H1 (cell line): ENCODE data around the gene LCN12. TPM values are rescaled to one million over a fixed set of nuclear protein-coding genes. Genes with fewer than 3 reads are reported as not detected.

Source experiments
- BRCA1 ChIP-seq: IDR thresholded peaks from 2 replicates; pipeline ENCODE4 v1.6.1; 2012; ENCODE audit warnings: low read depth, low read length, improper control_type of control experiment
- EP300 ChIP-seq, 2 experiments: IDR thresholded peaks; 1 replicate in 1 of 2; 2 replicates in 1 of 2; pipeline ENCODE4 v1.6.1; 2011 to 2012; ENCODE audit warnings: low read depth in 2 of 2, low read length in 2 of 2, mild to moderate bottlenecking in 2 of 2, borderline replicate concordance in 1 of 2, inconsistent platforms in 1 of 2, moderate library complexity in 1 of 2
- HDAC6 ChIP-seq: IDR thresholded peaks from one replicate; pipeline ENCODE4 v1.7.1; 2012; ENCODE audit warnings: low read depth, mild to moderate bottlenecking, inconsistent platforms, low read length, moderate library complexity
- MAFK ChIP-seq: IDR thresholded peaks from 2 replicates; pipeline ENCODE4 v1.6.1; 2012; ENCODE audit warnings: low read depth, mild to moderate bottlenecking, improper control_type of control experiment, low read length
- RNF2 ChIP-seq: fragments of 200-900, 300-1000 bp; sonication (generic); IDR thresholded peaks from 2 replicates; pipeline ENCODE4 v1.7.1; 2016; ENCODE audit warnings: borderline replicate concordance, low read depth, mild to moderate bottlenecking, antibody characterized with exemption, low read length; ENCODE audit not compliant: poor library complexity, severe bottlenecking; ENCODE audit errors: missing control alignments
- RXRA ChIP-seq: IDR thresholded peaks from 2 replicates; pipeline ENCODE4 v1.6.1; 2011; ENCODE audit warnings: low read depth, mild to moderate bottlenecking, low read length, moderate library complexity; ENCODE audit not compliant: insufficient read depth
- SAP30 ChIP-seq: fragments of 300-600 bp; sonication (generic); IDR thresholded peaks from 2 replicates; pipeline ENCODE4 v1.7.1; 2012; ENCODE audit warnings: low read length, moderate library complexity, mild to moderate bottlenecking, inconsistent platforms; ENCODE audit not compliant: insufficient read depth, insufficient replicate concordance
- SIN3A ChIP-seq, 2 experiments: IDR thresholded peaks in 1 of 2; conservative IDR thresholded peaks in 1 of 2; 2 replicates each; pipeline ENCODE4 v1.6.1; 2011 to 2012; ENCODE audit warnings: low read length in 2 of 2, improper control_type of control experiment in 1 of 2, low read depth in 1 of 2, mild to moderate bottlenecking in 1 of 2
- TAF1 ChIP-seq: IDR thresholded peaks from 2 replicates; pipeline ENCODE4 v1.6.1; 2011; ENCODE audit warnings: mild to moderate bottlenecking, low read depth, low read length
- polyA plus RNA-seq, 7 experiments: library from polyadenylated mRNA; depleted of rRNA in 3 of 7; stranded (reverse) in 5 of 7; unstranded in 2 of 7; fragments of >200 nt in 5 of 7; fragments of 200-250 nt in 2 of 7; gene quantifications; 1 replicate in 5 of 7; 2 replicates in 1 of 7; 4 replicates in 1 of 7; pipeline versions ENCODE4 v1.2.1 to v1.2.3, GENCODE V29; 2011 to 2013; ENCODE audit warnings: missing spikeins in 2 of 7, mixed read lengths in 2 of 7
- total RNA-seq: library from RNA; stranded (reverse); fragmentation: NEBNext Ultra II Directional; extraction: Animal tissue kit (Norgen Biotek cat#: 25700); gene quantifications from 2 replicates; pipeline ENCODE4 v1.2.1, GENCODE V29; 2021
- TF ChIP-seq, protein P1 (sequence below): IDR thresholded peaks from 2 replicates; pipeline ENCODE4 v1.6.1; 2012; ENCODE audit warnings: inconsistent platforms

LCN12 gene
- total and polyA plus RNA-seq, 2 of the 8 experiments (the other 6 are each of a cell fraction or from before 2014, with no cell fraction given): 1.1 to 1.7 TPM

DNA sequence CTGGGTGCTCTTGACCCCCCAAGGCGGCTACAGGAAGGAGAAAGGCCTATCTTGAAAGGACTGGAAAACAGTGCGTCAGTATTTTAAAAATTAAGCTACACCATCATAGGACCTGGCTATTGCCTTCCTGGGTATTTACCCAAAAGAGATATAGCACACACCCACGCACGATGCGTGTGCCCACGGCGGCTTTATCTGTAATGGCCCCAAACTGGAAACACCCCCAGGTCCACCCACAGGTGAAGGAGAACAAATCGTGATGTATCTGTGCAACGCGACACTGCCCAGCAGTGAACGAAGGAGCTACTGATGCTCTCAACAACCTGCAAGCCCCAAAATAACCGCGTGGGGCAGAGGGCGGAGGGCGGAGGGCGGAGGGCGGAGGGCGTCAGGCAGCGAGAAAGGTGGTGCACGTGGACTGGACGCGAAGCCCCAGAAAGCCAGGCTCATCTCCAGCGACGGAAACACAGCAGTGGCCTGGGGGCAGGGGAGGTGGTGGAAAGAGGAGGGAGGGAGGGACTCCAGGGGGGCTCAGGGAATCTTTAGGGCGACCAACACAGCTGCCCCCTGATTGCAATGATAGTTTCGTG is 12.9 kb downstream of the LCN12 start (continued):
- TF ChIP-seq, protein P1, sequence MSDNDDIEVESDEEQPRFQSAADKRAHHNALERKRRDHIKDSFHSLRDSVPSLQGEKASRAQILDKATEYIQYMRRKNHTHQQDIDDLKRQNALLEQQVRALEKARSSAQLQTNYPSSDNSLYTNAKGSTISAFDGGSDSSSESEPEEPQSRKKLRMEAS: no peak
- TF ChIP-seq SIN3A (conservative IDR thresholded peaks at IDR 0.05 in 1 of 2, IDR thresholded peaks at IDR 0.05 in 1 of 2; ENCODE audit: low read depth in 1 of 2, low read length in 2 of 2) (no peak), TAF1 (no peak), RNF2 (no peak), HDAC6 (no peak), BRCA1 (no peak), EP300 (IDR thresholded peaks at IDR 0.05; ENCODE audit: borderline replicate concordance in 1 of 2, low read depth in 2 of 2, low read length in 2 of 2) (no peak), MAFK (no peak), RXRA (no peak), SAP30 (no peak)
- TF ChIP-seq, all 59 proteins: peak for 0
